ENCODE results near the gene MPG. TPM values are rescaled to one million over a fixed set of nuclear protein-coding genes. Genes with fewer than 3 reads are reported as not detected.

MPG gene, protein sequence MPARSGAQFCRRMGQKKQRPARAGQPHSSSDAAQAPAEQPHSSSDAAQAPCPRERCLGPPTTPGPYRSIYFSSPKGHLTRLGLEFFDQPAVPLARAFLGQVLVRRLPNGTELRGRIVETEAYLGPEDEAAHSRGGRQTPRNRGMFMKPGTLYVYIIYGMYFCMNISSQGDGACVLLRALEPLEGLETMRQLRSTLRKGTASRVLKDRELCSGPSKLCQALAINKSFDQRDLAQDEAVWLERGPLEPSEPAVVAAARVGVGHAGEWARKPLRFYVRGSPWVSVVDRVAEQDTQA
- 40.2 TPM for total RNA-seq

DNA sequence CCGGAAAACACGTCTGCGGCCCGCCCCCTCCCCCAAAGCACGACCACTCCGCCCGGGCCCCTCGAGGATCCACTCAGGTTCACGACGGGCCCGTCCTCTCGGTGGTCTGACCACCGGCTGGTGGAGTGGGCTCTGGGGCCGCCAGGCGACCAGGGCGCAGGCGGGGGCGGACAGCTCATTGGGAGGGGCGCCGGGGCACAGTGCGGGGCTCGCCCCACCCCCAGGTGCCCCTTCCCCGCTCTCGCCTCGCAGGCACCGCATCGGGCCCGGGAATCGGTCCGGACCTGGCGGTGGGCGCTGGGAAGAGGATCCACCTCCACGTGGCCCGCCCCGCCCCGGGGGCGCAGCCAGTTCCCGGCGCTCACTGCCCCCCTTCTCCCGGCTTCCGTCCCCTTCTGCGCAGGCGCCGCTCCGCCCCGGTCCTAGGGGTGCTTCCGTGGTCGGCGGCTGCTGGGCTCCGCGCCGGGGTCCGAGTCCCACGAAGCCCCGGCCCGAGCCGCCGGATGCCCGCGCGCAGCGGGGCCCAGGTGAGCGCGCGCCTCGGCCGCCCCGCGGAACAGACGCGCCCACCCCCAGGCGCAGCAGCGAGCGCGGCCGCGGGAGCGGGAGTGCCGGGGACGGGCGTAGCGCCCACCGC, at the start of gene MPG:
MPG (plus strand) TSS at position 419 of the 637 bp plus-strand sequence; CDS start at position 504, 85 bp downstream.

DNA sequence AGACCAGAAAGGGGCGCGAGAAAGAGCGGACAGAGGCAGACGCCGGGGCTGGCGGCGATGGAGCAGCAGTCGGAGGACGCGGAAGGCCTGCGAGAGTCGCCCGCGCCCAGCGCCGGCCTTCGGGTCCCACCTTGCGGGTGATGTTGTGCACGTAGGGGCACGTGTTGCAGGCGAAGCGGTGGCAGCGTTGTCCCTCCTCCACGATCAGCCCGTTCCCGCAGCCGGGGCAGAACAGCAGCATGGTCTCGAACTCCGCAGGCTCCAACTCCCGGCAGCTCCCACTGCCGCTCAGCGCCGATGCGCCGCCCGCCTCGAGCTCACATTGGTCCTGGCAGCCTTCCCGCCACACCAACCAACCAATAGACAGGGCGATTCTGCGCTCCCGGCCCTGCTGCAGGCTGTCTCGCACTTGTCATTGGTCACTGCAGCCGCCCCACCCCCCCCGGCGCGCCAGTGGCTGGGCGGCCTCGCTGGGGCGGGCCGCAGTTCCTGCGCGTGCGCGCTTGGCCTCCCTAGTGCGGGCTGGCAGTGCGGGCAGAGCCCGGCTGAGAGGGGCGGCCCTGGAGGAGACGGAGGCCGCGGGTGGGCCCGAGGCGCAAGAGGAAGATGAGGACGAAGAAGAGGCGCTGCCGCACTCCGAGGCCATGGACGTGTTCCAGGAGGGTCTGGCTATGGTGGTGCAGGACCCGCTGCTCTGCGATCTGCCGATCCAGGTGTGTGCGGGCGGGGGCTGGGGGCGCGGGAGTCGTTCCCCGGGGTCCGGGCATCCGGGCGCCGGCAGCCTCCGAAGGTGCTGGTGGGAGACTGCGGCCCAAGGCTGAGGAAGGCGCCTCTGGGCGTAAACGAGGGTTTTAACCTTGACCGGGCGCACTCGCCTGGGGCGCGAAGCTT, 24.4 kb upstream of the MPG start, which contains the start of the genes POLR3K and SNRNP25:
POLR3K (minus strand) TSS at position 263 of the 891 bp plus-strand sequence; CDS start at position 241, 22 bp downstream.
SNRNP25 (plus strand) TSS at position 483 of the 891 bp plus-strand sequence; CDS start at position 672, 189 bp downstream.

DNA sequence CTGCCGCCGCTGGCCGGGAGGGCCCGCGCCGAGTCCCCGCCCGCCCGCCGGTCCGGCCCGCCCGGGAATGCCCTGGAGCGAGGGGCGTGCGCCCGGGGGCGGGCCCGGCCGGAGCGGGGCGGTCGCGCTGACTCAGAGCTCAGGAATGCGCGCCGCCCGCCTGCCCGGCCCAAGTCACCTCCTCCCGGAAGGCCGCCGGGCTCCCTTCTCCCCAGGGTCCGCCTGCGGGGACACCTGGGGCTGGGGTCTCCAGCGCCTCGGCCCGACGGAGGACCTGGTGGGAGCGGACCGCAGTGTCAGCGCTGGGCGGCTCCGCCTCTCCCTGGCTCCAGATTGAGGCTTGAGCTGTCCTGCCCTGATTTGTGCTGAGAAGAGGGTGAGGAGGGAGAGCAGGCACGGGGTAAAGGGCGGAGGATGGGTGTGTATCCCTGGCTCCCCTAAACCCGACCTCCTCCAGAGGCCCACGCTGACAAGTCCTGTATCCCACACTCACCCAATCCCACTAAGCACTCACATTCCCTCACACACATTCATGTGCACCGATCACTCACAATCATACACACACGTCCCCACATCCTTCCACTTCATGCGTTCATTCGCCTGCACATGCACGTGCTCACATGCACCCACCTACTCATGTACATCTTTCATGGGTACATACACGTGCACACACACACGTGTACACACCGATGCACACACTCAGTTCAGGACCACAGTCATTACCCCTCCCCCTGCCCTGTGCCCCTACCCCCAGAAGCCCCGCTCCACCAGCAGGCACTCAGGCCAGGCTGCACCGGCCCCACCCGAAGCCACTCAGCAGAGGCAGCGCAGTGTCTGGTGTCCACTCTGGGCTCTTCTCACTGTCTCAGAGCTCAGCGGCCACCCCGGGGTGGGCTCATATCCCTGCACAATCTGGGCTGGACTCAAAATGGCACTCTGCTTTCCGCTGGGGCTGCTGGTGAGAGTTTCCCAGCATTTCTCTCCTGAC, 5.2 kb upstream of the MPG start, which contains the start of gene RHBDF1:
RHBDF1 (minus strand) TSS at position 71 of the 988 bp plus-strand sequence. CDS start 7,616 bp downstream, outside the sequence.

Other genes with a start within 250 kb of the MPG start
- gene POLR3K, start 24.6 kb upstream of the MPG start, total RNA-seq, result 2.3 TPM
- gene SNRNP25, start 24.4 kb upstream of the MPG start, total RNA-seq, result 13.4 TPM
- 36.1 TPM for gene RHBDF1, start 5.6 kb upstream of the MPG start, total RNA-seq
- gene NPRL3, start 60.4 kb downstream of the MPG start, total RNA-seq, result 29.9 TPM
- gene HBZ, start 74.4 kb downstream of the MPG start, total RNA-seq, result 2.2 TPM
- 15.4 TPM for gene HBM, start 87.8 kb downstream of the MPG start, total RNA-seq
- gene HBA2, start 94.7 kb downstream of the MPG start, total RNA-seq, result 1,606 TPM
- 1,075 TPM for gene HBA1, start 98.5 kb downstream of the MPG start, total RNA-seq
- 4.1 TPM for gene HBQ1, start 102.2 kb downstream of the MPG start, total RNA-seq
- 160 TPM for gene LUC7L, start 151.2 kb downstream of the MPG start, total RNA-seq
- gene FAM234A, start 156.6 kb downstream of the MPG start, total RNA-seq, result 66.5 TPM
- gene RGS11, start 197.7 kb downstream of the MPG start, total RNA-seq, result 8.2 TPM
- gene ARHGDIG, start 202.4 kb downstream of the MPG start, total RNA-seq, result 10.5 TPM
- gene PDIA2, start 204.9 kb downstream of the MPG start, total RNA-seq, result 2.1 TPM